OCI-LY7 (cell line): ENCODE results near the gene SPECC1. TPM values are rescaled to one million over a fixed set of nuclear protein-coding genes. Genes with fewer than 3 reads are reported as not detected.

ENCODE experiments used
- BruUV-seq: library from RNA; stranded (reverse); fragments of 400-500 nt; replicated peaks from 2 replicates; lab custom pipeline; 2021; lab: Mats Ljungman, UMichigan
- CTCF ChIA-PET: fragments of 300-600 bp; sonication (Branson Sonifier 250); formaldehyde crosslinking; loops from one replicate; lab custom pipeline; 2022; ENCODE audit warnings: antibody characterized with exemption; ENCODE audit not compliant: unreplicated experiment; lab: Charles Lee
- POLR2A ChIA-PET: fragments of 300-600 bp; sonication (Branson Sonifier 250); formaldehyde crosslinking; loops from one replicate; lab custom pipeline; 2022; ENCODE audit warnings: antibody characterized with exemption; lab: Charles Lee
- DNase-seq: peaks from one replicate; pipeline ENCODE4 v3.0.0-alpha.2; 2015; ENCODE audit warnings: low spot score
- H2AFZ ChIP-seq: fragments of 200-600 bp; sonication (generic), shearing (Covaris generic); 2 replicates; pipeline ENCODE4 v1.6.1; 2014; ENCODE audit warnings: mild to moderate bottlenecking, antibody characterized with exemption, low read length, moderate library complexity
- H3K27ac ChIP-seq: fragments of 200-600 bp; sonication (generic); 2 replicates; pipeline ENCODE4 v1.5.1; 2014; ENCODE audit warnings: mixed run types, low read depth, mild to moderate bottlenecking, moderate library complexity, low read length, inconsistent platforms; ENCODE audit not compliant: poor library complexity, severe bottlenecking
- H3K36me3 ChIP-seq: fragments of 200-600 bp; sonication (generic); 2 replicates; pipeline ENCODE4 v1.6.1; 2014; ENCODE audit warnings: mild to moderate bottlenecking, antibody characterized with exemption, low read length, moderate library complexity, mixed read lengths; ENCODE audit not compliant: insufficient read depth
- H3K4me1 ChIP-seq: fragments of 200-600 bp; sonication (generic); 2 replicates; pipeline ENCODE4 v1.5.1; 2014; ENCODE audit warnings: mild to moderate bottlenecking, low read length; ENCODE audit not compliant: insufficient read depth, poor library complexity, severe bottlenecking
- H3K4me2 ChIP-seq: fragments of 200-600 bp; sonication (generic); 2 replicates; pipeline ENCODE4 v1.6.1; 2014; ENCODE audit warnings: mild to moderate bottlenecking, low read length
- H3K4me3 ChIP-seq: fragments of 200-600 bp; sonication (generic); 2 replicates; pipeline ENCODE4 v1.5.1; 2014; ENCODE audit warnings: mild to moderate bottlenecking, low read depth, low read length; ENCODE audit not compliant: poor library complexity, severe bottlenecking
- H3K79me2 ChIP-seq: fragments of 200-600 bp; sonication (generic); 2 replicates; pipeline ENCODE4 v1.6.1; 2016; ENCODE audit warnings: low read depth, mild to moderate bottlenecking, low read length, moderate library complexity, mixed read lengths; ENCODE audit not compliant: insufficient read depth
- H3K9me2 ChIP-seq: fragments of 200-600 bp; sonication (generic); 2 replicates; pipeline ENCODE4 v1.6.1; 2016; ENCODE audit warnings: mild to moderate bottlenecking, low read length, mixed read lengths; ENCODE audit not compliant: insufficient read depth
- H3K9me3 ChIP-seq: fragments of 200-600 bp; sonication (generic); 2 replicates; pipeline ENCODE4 v1.6.1; 2014; ENCODE audit warnings: mild to moderate bottlenecking, mixed run types, low read length, mixed read lengths
- H4K20me1 ChIP-seq: fragments of 200-600 bp; sonication (generic); 2 replicates; pipeline ENCODE4 v1.6.1; 2014; ENCODE audit warnings: mild to moderate bottlenecking, antibody characterized with exemption, low read length, moderate library complexity, mixed read lengths; ENCODE audit not compliant: insufficient read depth
- EZH2phosphoT487 ChIP-seq: fragments of 200-600 bp; sonication (generic); IDR thresholded peaks from 2 replicates; pipeline ENCODE4 v1.6.1; 2018; ENCODE audit warnings: low read depth, borderline replicate concordance, mild to moderate bottlenecking, mixed run types, antibody characterized with exemption, low read length, moderate library complexity, mixed read lengths
- intact Hi-C: fragments of 100-400 bp; cut with micrococcal nuclease; formaldehyde crosslinking; loops from one replicate; pipeline ENCODE4 v1.10.0; 2022; ENCODE audit not compliant: unreplicated experiment
- total RNA-seq, 2 experiments: library from RNA; depleted of rRNA in 1 of 2; stranded (reverse); fragments of >200 nt in 1 of 2; shearing (Covaris generic) in 1 of 2; gene quantifications; 2 replicates each; pipeline ENCODE4 v1.2.3, GENCODE V29; 2014 to 2022
- TF ChIP-seq, protein P1 (sequence below): fragments of 200-600 bp; sonication (generic); conservative IDR thresholded peaks from 2 replicates; pipeline ENCODE4 v1.5.1; 2014; ENCODE audit warnings: mild to moderate bottlenecking, antibody characterized with exemption, low read length, moderate library complexity, mixed read lengths

SPECC1 gene
- total RNA-seq, 2 experiments from 2014 or later, result 0.47 to 2.8 TPM

DNA sequence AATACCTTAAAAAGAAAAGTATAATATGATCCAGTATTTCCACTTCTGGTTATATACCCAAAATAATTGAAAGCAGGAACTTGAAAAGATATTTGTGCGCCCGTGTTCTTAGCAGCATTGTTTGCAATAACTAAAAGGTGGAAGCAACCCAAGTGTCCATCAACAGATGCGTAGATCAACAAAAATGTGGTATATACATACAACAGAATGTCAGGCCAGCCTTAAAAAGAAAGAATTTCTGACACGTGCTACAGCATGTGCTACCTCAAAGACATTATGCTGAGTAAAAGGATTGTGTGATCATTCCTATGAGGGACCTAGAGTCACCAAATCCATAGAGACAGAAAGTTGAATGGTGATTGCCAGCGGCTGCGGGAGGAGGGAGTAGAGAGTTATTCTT is 133.1 kb downstream of the SPECC1 start:
- no peaks in the 10 kb centered on the region for H3K4me1 ChIP-seq
- H3K9me2 ChIP-seq, result no peaks in the 10 kb centered on the region
- no peak overlapping the region for H3K4me3 ChIP-seq
- no peaks in the 10 kb centered on the region for H3K79me2 ChIP-seq
- no TSS peak for BruUV-seq
- no peak for TF ChIP-seq EZH2phosphoT487
- TF ChIP-seq, protein P1, sequence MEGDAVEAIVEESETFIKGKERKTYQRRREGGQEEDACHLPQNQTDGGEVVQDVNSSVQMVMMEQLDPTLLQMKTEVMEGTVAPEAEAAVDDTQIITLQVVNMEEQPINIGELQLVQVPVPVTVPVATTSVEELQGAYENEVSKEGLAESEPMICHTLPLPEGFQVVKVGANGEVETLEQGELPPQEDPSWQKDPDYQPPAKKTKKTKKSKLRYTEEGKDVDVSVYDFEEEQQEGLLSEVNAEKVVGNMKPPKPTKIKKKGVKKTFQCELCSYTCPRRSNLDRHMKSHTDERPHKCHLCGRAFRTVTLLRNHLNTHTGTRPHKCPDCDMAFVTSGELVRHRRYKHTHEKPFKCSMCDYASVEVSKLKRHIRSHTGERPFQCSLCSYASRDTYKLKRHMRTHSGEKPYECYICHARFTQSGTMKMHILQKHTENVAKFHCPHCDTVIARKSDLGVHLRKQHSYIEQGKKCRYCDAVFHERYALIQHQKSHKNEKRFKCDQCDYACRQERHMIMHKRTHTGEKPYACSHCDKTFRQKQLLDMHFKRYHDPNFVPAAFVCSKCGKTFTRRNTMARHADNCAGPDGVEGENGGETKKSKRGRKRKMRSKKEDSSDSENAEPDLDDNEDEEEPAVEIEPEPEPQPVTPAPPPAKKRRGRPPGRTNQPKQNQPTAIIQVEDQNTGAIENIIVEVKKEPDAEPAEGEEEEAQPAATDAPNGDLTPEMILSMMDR, result no peak
- no peaks in the 10 kb centered on the region for H3K36me3 ChIP-seq
- intact Hi-C loops, result no loop called here
- no peaks in the 10 kb centered on the region for H4K20me1 ChIP-seq
- no peak overlapping the region for H3K4me2 ChIP-seq
- H2AFZ ChIP-seq, result no peak overlapping the region
- H3K9me3 ChIP-seq, result no peaks in the 10 kb centered on the region
- POLR2A ChIA-PET, result no interaction called here
- no peak overlapping the region for H3K27ac ChIP-seq
- CTCF ChIA-PET, result no interaction called here
- DNase-seq, result no peak

DNA sequence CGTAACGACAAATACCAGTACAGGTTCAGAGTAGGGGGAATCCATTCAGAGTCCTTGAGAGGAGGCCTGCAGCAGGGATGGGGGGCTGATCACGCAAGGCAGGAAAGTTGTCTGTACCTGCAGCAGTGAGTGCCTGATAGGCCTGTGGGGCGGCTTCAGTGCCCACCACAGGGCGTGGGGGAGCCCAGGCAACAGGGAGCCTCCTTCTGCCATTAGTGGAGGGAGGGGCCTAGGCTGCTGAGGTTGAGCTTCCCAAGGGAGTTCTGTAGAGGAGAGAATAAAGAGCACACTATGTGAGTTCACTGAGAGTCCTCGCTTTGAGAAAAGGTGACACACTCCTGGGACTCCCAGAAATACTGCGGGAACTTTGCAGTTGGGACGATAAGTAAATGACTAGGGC is 134.6 kb downstream of the SPECC1 start:
- H3K4me1 ChIP-seq, result no peaks in the 10 kb centered on the region
- ChIA-PET CTCF (no interaction called here), POLR2A (interaction anchor here (0.6 kb wide), 1 partner anchor 24 kb away, joined by 3 read pairs; no protein-coding TSS in a partner anchor)
- DNase-seq, result no peak
- no peaks in the 10 kb centered on the region for H3K79me2 ChIP-seq
- H2AFZ ChIP-seq, result no peak overlapping the region
- intact Hi-C loops, result no loop called here
- no peaks in the 10 kb centered on the region for H4K20me1 ChIP-seq
- H3K36me3 ChIP-seq, result no peaks in the 10 kb centered on the region
- H3K9me2 ChIP-seq, result no peaks in the 10 kb centered on the region
- no TSS peak for BruUV-seq
- no peak overlapping the region for H3K27ac ChIP-seq
- H3K9me3 ChIP-seq, result no peaks in the 10 kb centered on the region
- no peak overlapping the region for H3K4me3 ChIP-seq
- no peak for TF ChIP-seq EZH2phosphoT487
- H3K4me2 ChIP-seq, result no peak overlapping the region

DNA sequence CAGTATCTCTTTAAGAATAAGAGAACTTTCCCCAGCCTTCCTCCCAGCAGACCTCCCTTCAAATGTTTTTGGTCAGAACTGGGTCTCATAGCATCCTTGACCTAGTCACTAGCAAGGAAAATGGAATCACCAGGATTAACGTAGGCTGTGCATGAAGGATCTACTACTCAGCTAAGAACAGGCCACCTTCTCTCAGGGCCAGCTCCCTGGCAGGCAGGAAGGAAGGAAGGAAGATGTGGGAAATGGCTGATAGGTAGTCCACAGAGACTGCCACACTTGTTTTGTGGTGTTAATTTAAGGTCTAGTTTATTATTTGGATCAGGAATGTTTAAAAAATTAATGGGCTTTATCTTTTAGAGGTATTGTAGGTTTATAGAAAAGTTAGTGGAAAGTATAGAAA is 136.4 kb downstream of the SPECC1 start:
- H3K4me3 ChIP-seq, result no peak overlapping the region
- BruUV-seq, result no TSS peak
- H3K9me2 ChIP-seq, result no peaks in the 10 kb centered on the region
- no peaks in the 10 kb centered on the region for H4K20me1 ChIP-seq
- no peaks in the 10 kb centered on the region for H3K36me3 ChIP-seq
- ChIA-PET POLR2A (no interaction called here), CTCF (no interaction called here)
- no peak for TF ChIP-seq EZH2phosphoT487
- H3K27ac ChIP-seq, result no peak overlapping the region
- no peaks in the 10 kb centered on the region for H3K4me1 ChIP-seq
- no peaks in the 10 kb centered on the region for H3K9me3 ChIP-seq
- intact Hi-C loops, result no loop called here
- DNase-seq, result no peak
- H2AFZ ChIP-seq, result no peak overlapping the region
- no peak overlapping the region for H3K4me2 ChIP-seq
- no peaks in the 10 kb centered on the region for H3K79me2 ChIP-seq

DNA sequence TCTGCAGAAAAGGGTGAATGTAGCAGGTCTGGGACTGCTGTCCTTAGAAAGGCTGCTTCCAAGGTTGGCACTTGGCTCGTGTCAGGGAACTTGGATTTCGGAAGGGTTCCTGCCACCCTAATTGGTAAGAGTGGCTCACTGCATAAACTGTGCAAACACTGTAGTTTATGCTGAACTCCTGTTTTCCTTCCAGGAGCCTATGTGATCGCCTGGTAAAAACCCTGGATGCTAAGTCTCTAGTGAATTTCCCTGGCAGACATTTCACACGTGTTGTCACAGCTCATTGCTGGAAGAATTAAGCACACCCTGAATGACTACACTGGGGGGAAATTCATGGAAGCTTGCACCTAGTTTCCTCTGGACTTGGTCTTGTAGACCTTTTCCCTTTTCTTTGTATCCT is 140.1 kb downstream of the SPECC1 start:
- intact Hi-C loops, result no loop called here
- POLR2A ChIA-PET, result no interaction called here

More for the DNA sequence above, 140.1 kb downstream of the SPECC1 start:
- TF ChIP-seq, protein P1, result no peak
- TF ChIP-seq EZH2phosphoT487, result no peak
- Histone ChIP-seq H4K20me1 (no peaks in the 10 kb centered on the region), H3K27ac (no peak overlapping the region), H3K9me2 (no peaks in the 10 kb centered on the region), H3K4me2 (no peak overlapping the region), H3K79me2 (no peaks in the 10 kb centered on the region), H3K4me3 (no peak overlapping the region), H3K36me3 (no peaks in the 10 kb centered on the region), H3K4me1 (no peaks in the 10 kb centered on the region), H3K9me3 (no peaks in the 10 kb centered on the region), H2AFZ (no peak overlapping the region)
- DNase-seq, result no peak
- CTCF ChIA-PET, result no interaction called here
- BruUV-seq, result no TSS peak
